Stimulated activated CD4-positive, alpha-beta T cell treated with anti-CD3 and anti-CD28 coated beads, Interleukin-1b, Interleukin-23, amount 100 ng/mL, for 48 hours (primary cell): ENCODE data around the gene FAM118B.
"Not testable (repeated sequence)": the region's sequence is repeated elsewhere in the genome, so short reads cannot be mapped to it uniquely, and the experiment has no call there.

ENCODE experiments used
- DNase-seq: peaks from one replicate; pipeline ENCODE4 v3.0.0-alpha.2; 2020

FAM118B gene

GRCh38 chr11:126219547-126219946, 8.0 kb downstream of the FAM118B start:
- no peak for DNase-seq

GRCh38 chr11:126224647-126225294, 13.2 kb downstream of the FAM118B start:
- no peak for DNase-seq

- no peak for DNase-seq
These were observed 13.7 kb downstream of the FAM118B start for GRCh38 chr11:126225295-126225665.

- DNase-seq = no peak
These were observed 14.9 kb downstream of the FAM118B start for GRCh38 chr11:126226334-126227084.

GRCh38 chr11:126229858-126230540, 18.4 kb downstream of the FAM118B start:
- no peak for DNase-seq

- DNase-seq = no peak
These were observed 20.3 kb downstream of the FAM118B start for GRCh38 chr11:126231725-126232459.

GRCh38 chr11:126232683-126233082, 21.1 kb downstream of the FAM118B start:
- no peak for DNase-seq

- DNase-seq = no peak
These were observed 21.8 kb downstream of the FAM118B start for GRCh38 chr11:126233391-126233790.

- no peak for DNase-seq
These were observed 35.1 kb downstream of the FAM118B start for GRCh38 chr11:126246636-126247035.

GRCh38 chr11:126253265-126253664, 41.7 kb downstream of the FAM118B start:
- DNase-seq = no peak

GRCh38 chr11:126254819-126255218, 43.2 kb downstream of the FAM118B start:
- no peak for DNase-seq

GRCh38 chr11:126255507-126255906, 43.9 kb downstream of the FAM118B start:
- not testable (repeated sequence) for DNase-seq

GRCh38 chr11:126256216-126256615, 44.6 kb downstream of the FAM118B start:
- no peak for DNase-seq

GRCh38 chr11:126257144-126257543, 45.6 kb downstream of the FAM118B start:
- no peak for DNase-seq

GRCh38 chr11:126257764-126258163, 46.2 kb downstream of the FAM118B start:
- DNase-seq = no peak

- DNase-seq = no peak
These were observed 50.6 kb downstream of the FAM118B start for GRCh38 chr11:126262216-126262615.

- no peak for DNase-seq
These were observed 51.9 kb downstream of the FAM118B start for GRCh38 chr11:126263489-126263888.

- DNase-seq = no peak
These were observed 54.2 kb downstream of the FAM118B start for GRCh38 chr11:126265811-126266210.

GRCh38 chr11:126267650-126268049, 56.1 kb downstream of the FAM118B start:
- no peak for DNase-seq

GRCh38 chr11:126268361-126268707, 56.8 kb downstream of the FAM118B start:
- DNase-seq = no peak

- peak; percentile 100 for DNase-seq
These were observed 57.4 kb downstream of the FAM118B start, which contains the start of the genes FOXRED1 and SRPRA for GRCh38 chr11:126268708-126269579. Gene FOXRED1 (plus strand): TSS chr11:126269154. CDS start chr11:126269207, 53 bp downstream. Gene SRPRA (minus strand): TSS chr11:126268895. CDS start chr11:126268804, 91 bp downstream.

GRCh38 chr11:126277322-126277721, 65.7 kb downstream of the FAM118B start:
- DNase-seq = no peak
